Measurements from ENCODE around the gene SBF2. TPM values are rescaled to one million over a fixed set of nuclear protein-coding genes. Genes with fewer than 3 reads are reported as not detected.

The SBF2 gene
- total and polyA plus RNA-seq, 2 donors (not counting 3 experiments of a cell fraction or from before 2014, with no cell fraction given): 15.4 to 42.4 TPM

DNA sequence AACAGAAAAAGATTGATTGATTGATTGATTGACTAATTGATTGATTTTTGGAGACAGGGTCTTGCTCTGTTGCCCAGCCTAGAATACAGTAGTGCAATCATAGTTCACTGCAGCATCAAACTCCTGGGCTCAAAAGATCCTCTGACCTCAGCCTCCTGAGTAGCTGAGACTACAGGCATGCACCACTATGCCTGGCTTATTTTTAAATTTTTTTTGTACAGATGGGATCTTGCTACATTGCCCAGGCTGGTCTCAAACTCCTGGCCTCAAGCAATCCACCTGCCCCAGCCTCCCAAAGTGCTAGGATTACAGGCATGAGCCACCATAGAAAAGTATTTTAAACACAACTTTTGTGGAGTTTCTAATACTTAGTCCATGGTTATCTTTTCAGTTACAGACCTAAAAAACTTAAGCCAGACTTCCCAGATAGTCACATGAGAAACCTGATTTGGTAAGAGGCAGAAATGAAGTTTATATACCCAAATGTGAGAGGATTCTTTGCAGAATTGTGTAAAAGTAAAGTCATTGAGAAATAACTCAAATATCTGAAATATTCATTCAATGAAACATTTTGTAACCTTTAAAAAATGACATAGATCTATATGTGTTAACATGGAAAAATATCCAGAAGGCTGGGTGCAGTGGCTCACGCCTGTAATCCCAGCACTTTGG is 443.7 kb downstream of the SBF2 start:
- Histone ChIP-seq H3K4me1 (ENCODE audit: control insufficient read depth, extremely low read depth, insufficient read depth, low read length) (peaks cover 29% of the 10 kb centered on the region), H3K79me2 (ENCODE audit: control insufficient read depth, insufficient read depth, low read length) (no peaks in the 10 kb centered on the region), H4K20me1 (replicated peaks; ENCODE audit: control insufficient read depth, extremely low read depth, insufficient read depth, low read length) (no peaks in the 10 kb centered on the region), H3K9ac (replicated peaks; ENCODE audit: extremely low read depth, insufficient read depth, low read length) (no peak overlapping the region), H3K4me3 (replicated peaks in 1 of 3; ENCODE audit: insufficient read depth in 1 of 3, low read depth in 1 of 3, low read length in 3 of 3) (no peak overlapping the region), H3K9me1 (replicated peaks; ENCODE audit: control insufficient read depth, extremely low read depth, insufficient read depth, low read length) (peaks cover 3% of the 10 kb centered on the region), H3K27ac (ENCODE audit: insufficient read depth, low read depth, low read length) (no peak overlapping the region), H3K4me2 (ENCODE audit: insufficient read depth, low read length) (no peak overlapping the region), H3K9me3 (replicated peaks; ENCODE audit: control insufficient read depth, insufficient read depth, low read length) (no peaks in the 10 kb centered on the region), H2AFZ (ENCODE audit: low read depth, low read length) (no peak overlapping the region), H3K27me3 (ENCODE audit: control insufficient read depth in 2 of 2, insufficient read depth in 2 of 2, low read length in 2 of 2) (no peaks in the 10 kb centered on the region), H3K36me3 (ENCODE audit: control insufficient read depth in 2 of 2, extremely low read depth in 1 of 2, insufficient read depth in 2 of 2, low read length in 2 of 2) (peaks cover 0 to 4% of the 10 kb centered on the region in 2 experiments)
- ChIA-PET POLR2A (no interaction called here), CTCF (no interaction called here)
- BruUV-seq (replicated peaks): no TSS peak
- TF ChIP-seq POLR2AphosphoS5 (IDR thresholded peaks at IDR 0.05; ENCODE audit: insufficient read depth, low read depth, low read length): no peak
- no peak for TF ChIP-seq FOS (IDR thresholded peaks at IDR 0.05; ENCODE audit: borderline replicate concordance, insufficient read depth, low read length)
- TF ChIP-seq, protein P1, sequence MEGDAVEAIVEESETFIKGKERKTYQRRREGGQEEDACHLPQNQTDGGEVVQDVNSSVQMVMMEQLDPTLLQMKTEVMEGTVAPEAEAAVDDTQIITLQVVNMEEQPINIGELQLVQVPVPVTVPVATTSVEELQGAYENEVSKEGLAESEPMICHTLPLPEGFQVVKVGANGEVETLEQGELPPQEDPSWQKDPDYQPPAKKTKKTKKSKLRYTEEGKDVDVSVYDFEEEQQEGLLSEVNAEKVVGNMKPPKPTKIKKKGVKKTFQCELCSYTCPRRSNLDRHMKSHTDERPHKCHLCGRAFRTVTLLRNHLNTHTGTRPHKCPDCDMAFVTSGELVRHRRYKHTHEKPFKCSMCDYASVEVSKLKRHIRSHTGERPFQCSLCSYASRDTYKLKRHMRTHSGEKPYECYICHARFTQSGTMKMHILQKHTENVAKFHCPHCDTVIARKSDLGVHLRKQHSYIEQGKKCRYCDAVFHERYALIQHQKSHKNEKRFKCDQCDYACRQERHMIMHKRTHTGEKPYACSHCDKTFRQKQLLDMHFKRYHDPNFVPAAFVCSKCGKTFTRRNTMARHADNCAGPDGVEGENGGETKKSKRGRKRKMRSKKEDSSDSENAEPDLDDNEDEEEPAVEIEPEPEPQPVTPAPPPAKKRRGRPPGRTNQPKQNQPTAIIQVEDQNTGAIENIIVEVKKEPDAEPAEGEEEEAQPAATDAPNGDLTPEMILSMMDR (IDR thresholded peaks at IDR 0.05; ENCODE audit: extremely low read depth in 1 of 2, insufficient read depth in 1 of 2, low read depth in 1 of 2, low read length in 2 of 2): no peak
- TF ChIP-seq EZH2 (IDR thresholded peaks at IDR 0.05; ENCODE audit: borderline replicate concordance, low read depth, low read length, severe bottlenecking): no peak
- TF ChIP-seq GATA2 (IDR thresholded peaks at IDR 0.05; ENCODE audit: insufficient read depth, insufficient read length, low read depth, low read length): no peak
- no peak for TF ChIP-seq POLR2A (IDR thresholded peaks at IDR 0.05; ENCODE audit: low read depth, low read length)
- TF ChIP-seq JUN (IDR thresholded peaks at IDR 0.05; ENCODE audit: borderline replicate concordance, insufficient read depth, insufficient read length, low read depth): no peak
- no peak for TF ChIP-seq MYC (IDR thresholded peaks at IDR 0.05; ENCODE audit: low read depth, low read length)
- no peak for DNase-seq (ENCODE audit: low read depth, low spot score)
- intact Hi-C loops (cut with micrococcal nuclease): loop anchor here (10.0 kb wide), 1 partner anchor 276 kb away; the partner anchor contains the start of gene WEE1
- dilution Hi-C loops (cut with MboI; ENCODE audit: extremely low pct_ligation_motif_present, low sequenced_read_pairs): no loop called here
- FAIRE-seq: no peak
